CD4-positive, alpha-beta T cell (primary cell): ENCODE results near the gene OSBPL6. TPM values are rescaled to one million over a fixed set of nuclear protein-coding genes. Genes with fewer than 3 reads are reported as not detected.

Experiments used
- ATAC-seq: fragments of 200-7000 bp; cut with Tn5 transposase; one replicate; pipeline ENCODE4 v1.10.0; 2022; ENCODE audit warnings: mild to moderate bottlenecking; ENCODE audit not compliant: poor library complexity
- CTCF ChIA-PET: fragments of 350-600 bp; sonication (Branson Sonifier 250); formaldehyde crosslinking; loops from one replicate; lab custom pipeline; 2021; ENCODE audit warnings: antibody characterized with exemption, inconsistent platforms; lab: Charles Lee
- POLR2A ChIA-PET: fragments of 350-600 bp; sonication (Branson Sonifier 250); formaldehyde crosslinking; loops from one replicate; lab custom pipeline; 2021; ENCODE audit warnings: antibody characterized with exemption, inconsistent platforms; lab: Charles Lee
- DNase-seq, 14 experiments: peaks; one replicate each; pipeline ENCODE4 v3.0.0-alpha.2; 2013 to 2020; ENCODE audit warnings: mixed read lengths in 2 of 14
- H3K27ac ChIP-seq, 2 donors: one replicate each; pipeline versions ENCODE4 v1.5.1 to v1.7.0; 2013; ENCODE audit warnings: low read length in 2 of 2, low read depth in 1 of 2, mild to moderate bottlenecking in 1 of 2
- H3K27me3 ChIP-seq, 2 experiments: 1 replicate in 1 of 2; 2 replicates in 1 of 2; pipeline versions ENCODE4 v1.6.1 to v1.7.0; 2013; ENCODE audit warnings: low read length in 2 of 2, control low read depth in 1 of 2, mild to moderate bottlenecking in 1 of 2, moderate library complexity in 1 of 2; ENCODE audit not compliant: insufficient read depth in 2 of 2, control insufficient read depth in 1 of 2
- H3K36me3 ChIP-seq: one replicate; pipeline ENCODE4 v1.6.1; 2013; ENCODE audit warnings: low read length, control low read depth; ENCODE audit not compliant: insufficient read depth
- H3K4me1 ChIP-seq: one replicate; pipeline ENCODE4 v1.6.1; 2013; ENCODE audit warnings: low read length, control low read depth; ENCODE audit not compliant: insufficient read depth
- H3K4me3 ChIP-seq: one replicate; pipeline ENCODE4 v1.5.1; 2013; ENCODE audit warnings: mild to moderate bottlenecking, low read length, moderate library complexity
- H3K9me3 ChIP-seq, 2 experiments: 1 replicate in 1 of 2; 2 replicates in 1 of 2; pipeline versions ENCODE4 v1.6.1 to v1.7.0; 2013; ENCODE audit warnings: low read length in 2 of 2, mild to moderate bottlenecking in 2 of 2, control low read depth in 1 of 2, moderate library complexity in 1 of 2; ENCODE audit not compliant: control insufficient read depth in 1 of 2, insufficient read depth in 1 of 2
- H3K27ac Mint-ChIP-seq: one replicate; pipeline ENCODE4 v1.8.0; 2020; ENCODE audit warnings: mixed read lengths
- H3K27me3 Mint-ChIP-seq: one replicate; pipeline ENCODE4 v1.8.0; 2021; ENCODE audit warnings: mixed read lengths
- H3K36me3 Mint-ChIP-seq: one replicate; pipeline ENCODE4 v1.8.0; 2021; ENCODE audit warnings: low read depth, mixed read lengths
- H3K4me1 Mint-ChIP-seq: one replicate; pipeline ENCODE4 v1.8.0; 2021; ENCODE audit warnings: low read depth, mixed read lengths
- H3K4me3 Mint-ChIP-seq: one replicate; pipeline ENCODE4 v1.8.0; 2020; ENCODE audit warnings: mild to moderate bottlenecking, mixed read lengths
- H3K9me3 Mint-ChIP-seq: one replicate; pipeline ENCODE4 v1.8.0; 2020; ENCODE audit warnings: mixed read lengths
- intact Hi-C, 2 experiments: fragments of 100-400 bp; cut with DNase I in 1 of 2; cut with micrococcal nuclease in 1 of 2; formaldehyde crosslinking; loops; one replicate each; pipeline versions ENCODE4 v1.15.1 to v1.9.0; 2023 to 2025; cut with DNase I, micrococcal nuclease
- total RNA-seq, 174 experiments: library from RNA in 2 of 174; stranded (reverse) in 2 of 174; gene quantifications; one replicate each; pipeline ENCODE4 v1.2.3 and lab custom pipeline; 2021 to 2026
- TF ChIP-seq, protein P1 (sequence below): fragments of 200-600 bp; IDR thresholded peaks from one replicate; pipeline ENCODE4 v1.8.0; 2022; ENCODE audit warnings: antibody characterized with exemption, mild to moderate bottlenecking

OSBPL6 gene
- total RNA-seq, 2 experiments from 2014 or later: 0.08 to 0.11 TPM

DNA sequence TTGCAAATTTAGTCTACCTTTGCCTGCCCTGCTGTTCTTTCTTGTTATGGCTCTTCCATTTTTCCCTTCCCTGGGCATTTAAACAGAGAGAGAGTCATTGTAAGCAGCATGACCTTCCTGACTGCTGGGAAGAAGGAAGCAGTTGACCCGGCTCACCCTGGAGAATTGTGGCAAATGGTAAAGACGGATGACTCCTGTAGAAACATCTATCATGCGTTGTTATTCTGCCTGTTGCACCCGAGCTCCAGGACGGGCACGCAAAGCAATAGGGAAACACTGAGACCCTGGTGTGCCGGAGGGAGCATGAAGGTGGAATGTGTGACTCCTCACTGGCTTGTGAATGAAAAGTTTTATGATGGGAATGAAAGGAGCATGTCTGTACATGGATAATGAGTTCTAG lies 113.3 kb downstream of the OSBPL6 start:
- Mint-ChIP-seq H3K36me3 (no peaks in the 10 kb centered on the region), H3K4me3 (no peak overlapping the region), H3K9me3 (no peaks in the 10 kb centered on the region), H3K27me3 (peaks cover 13% of the 10 kb centered on the region), H3K27ac (no peak overlapping the region), H3K4me1 (no peaks in the 10 kb centered on the region)
- H3K4me1 ChIP-seq: no peaks in the 10 kb centered on the region
- no peak for DNase-seq
- H3K27me3 ChIP-seq: no peaks in the 10 kb centered on the region
- no peak for ATAC-seq
- POLR2A ChIA-PET: no interaction called here
- CTCF ChIA-PET: no interaction called here
- no peaks in the 10 kb centered on the region for H3K9me3 ChIP-seq
- no peak overlapping the region for H3K27ac ChIP-seq
- no peaks in the 10 kb centered on the region for H3K36me3 ChIP-seq
- no peak overlapping the region for H3K4me3 ChIP-seq
- TF ChIP-seq, protein P1, sequence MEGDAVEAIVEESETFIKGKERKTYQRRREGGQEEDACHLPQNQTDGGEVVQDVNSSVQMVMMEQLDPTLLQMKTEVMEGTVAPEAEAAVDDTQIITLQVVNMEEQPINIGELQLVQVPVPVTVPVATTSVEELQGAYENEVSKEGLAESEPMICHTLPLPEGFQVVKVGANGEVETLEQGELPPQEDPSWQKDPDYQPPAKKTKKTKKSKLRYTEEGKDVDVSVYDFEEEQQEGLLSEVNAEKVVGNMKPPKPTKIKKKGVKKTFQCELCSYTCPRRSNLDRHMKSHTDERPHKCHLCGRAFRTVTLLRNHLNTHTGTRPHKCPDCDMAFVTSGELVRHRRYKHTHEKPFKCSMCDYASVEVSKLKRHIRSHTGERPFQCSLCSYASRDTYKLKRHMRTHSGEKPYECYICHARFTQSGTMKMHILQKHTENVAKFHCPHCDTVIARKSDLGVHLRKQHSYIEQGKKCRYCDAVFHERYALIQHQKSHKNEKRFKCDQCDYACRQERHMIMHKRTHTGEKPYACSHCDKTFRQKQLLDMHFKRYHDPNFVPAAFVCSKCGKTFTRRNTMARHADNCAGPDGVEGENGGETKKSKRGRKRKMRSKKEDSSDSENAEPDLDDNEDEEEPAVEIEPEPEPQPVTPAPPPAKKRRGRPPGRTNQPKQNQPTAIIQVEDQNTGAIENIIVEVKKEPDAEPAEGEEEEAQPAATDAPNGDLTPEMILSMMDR: no peak
- intact Hi-C loops: no loop called here

DNA sequence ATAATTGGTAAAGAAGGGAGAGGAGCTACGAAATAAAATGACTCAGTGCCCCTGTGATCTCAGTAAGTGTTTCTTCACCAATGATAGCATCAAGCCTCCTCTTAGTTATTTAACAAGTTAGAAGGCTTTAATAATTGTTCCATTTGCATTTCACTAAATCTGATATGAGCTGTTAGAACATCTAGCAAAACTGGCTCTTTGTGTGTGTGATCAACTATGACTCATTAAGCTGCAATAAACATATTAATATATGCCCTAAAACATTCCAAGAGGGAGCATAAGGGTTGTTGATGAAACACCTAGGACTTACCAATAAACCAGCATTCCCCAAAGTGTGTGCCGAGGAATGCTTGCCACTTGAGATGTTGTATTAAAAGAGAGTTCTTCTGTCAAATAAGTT lies 115.2 kb downstream of the OSBPL6 start:
- POLR2A ChIA-PET: no interaction called here
- Mint-ChIP-seq H3K27ac (no peak overlapping the region), H3K36me3 (no peaks in the 10 kb centered on the region), H3K27me3 (peaks cover 14% of the 10 kb centered on the region), H3K4me3 (no peak overlapping the region), H3K4me1 (no peaks in the 10 kb centered on the region), H3K9me3 (no peaks in the 10 kb centered on the region)
- Histone ChIP-seq H3K36me3 (no peaks in the 10 kb centered on the region), H3K27ac (no peak overlapping the region), H3K4me1 (no peaks in the 10 kb centered on the region), H3K4me3 (no peak overlapping the region), H3K27me3 (no peaks in the 10 kb centered on the region), H3K9me3 (no peaks in the 10 kb centered on the region)
- intact Hi-C loops: no loop called here
- DNase-seq (no peak), ATAC-seq (no peak)
- CTCF ChIA-PET: no interaction called here
- TF ChIP-seq, protein P1: no peak

DNA sequence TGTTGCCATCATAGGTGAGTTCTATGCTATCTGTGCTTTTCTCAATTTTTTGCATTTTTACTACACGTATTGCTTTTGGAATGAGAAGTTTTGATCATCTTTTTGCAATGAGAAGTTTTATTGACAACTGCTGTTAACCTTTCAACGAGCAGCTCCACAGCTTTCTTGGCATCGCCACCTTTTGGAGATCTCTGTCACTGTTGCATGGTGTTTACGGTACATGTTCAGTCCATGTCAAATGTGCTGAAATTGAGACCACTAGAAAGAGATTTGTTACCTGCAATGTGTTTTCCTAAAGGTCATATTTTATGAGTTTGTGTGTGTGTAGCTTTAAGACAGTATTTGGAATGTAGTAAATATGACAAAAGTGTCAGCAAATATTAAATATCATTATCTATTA lies 120.8 kb downstream of the OSBPL6 start:
- CTCF ChIA-PET: no interaction called here

More for the DNA sequence above, 120.8 kb downstream of the OSBPL6 start:
- Mint-ChIP-seq H3K27me3 (peaks cover 23% of the 10 kb centered on the region), H3K27ac (no peak overlapping the region), H3K9me3 (no peaks in the 10 kb centered on the region), H3K4me3 (no peak overlapping the region), H3K4me1 (no peaks in the 10 kb centered on the region), H3K36me3 (no peaks in the 10 kb centered on the region)
- Histone ChIP-seq H3K4me3 (no peak overlapping the region), H3K27me3 (no peaks in the 10 kb centered on the region), H3K9me3 (no peaks in the 10 kb centered on the region), H3K27ac (no peak overlapping the region), H3K36me3 (no peaks in the 10 kb centered on the region), H3K4me1 (no peaks in the 10 kb centered on the region)
- POLR2A ChIA-PET: no interaction called here
- intact Hi-C loops: no loop called here
- DNase-seq (no peak), ATAC-seq (no peak)
- TF ChIP-seq, protein P1: no peak
